ENCODE results near the gene SPOCK1. TPM values are rescaled to one million over a fixed set of nuclear protein-coding genes. Genes with fewer than 3 reads are reported as not detected.

The SPOCK1 gene
- total and polyA plus RNA-seq, 2 donors (not counting 3 experiments of a cell fraction or from before 2014, with no cell fraction given) = 144 to 280 TPM

- TF ChIP-seq POLR2A (IDR thresholded peaks at IDR 0.05; ENCODE audit: low read depth, low read length) (no peak), POLR2AphosphoS5 (IDR thresholded peaks at IDR 0.05; ENCODE audit: insufficient read depth, low read depth, low read length) (no peak), MYC (IDR thresholded peaks at IDR 0.05; ENCODE audit: low read depth, low read length) (no peak), EZH2 (IDR thresholded peaks at IDR 0.05; ENCODE audit: borderline replicate concordance, low read depth, low read length, severe bottlenecking) (no peak), FOS (IDR thresholded peaks at IDR 0.05; ENCODE audit: borderline replicate concordance, insufficient read depth, low read length) (no peak), GATA2 (IDR thresholded peaks at IDR 0.05; ENCODE audit: insufficient read depth, insufficient read length, low read depth, low read length) (no peak), JUN (IDR thresholded peaks at IDR 0.05; ENCODE audit: borderline replicate concordance, insufficient read depth, insufficient read length, low read depth) (no peak)
- TF ChIP-seq, protein P1, sequence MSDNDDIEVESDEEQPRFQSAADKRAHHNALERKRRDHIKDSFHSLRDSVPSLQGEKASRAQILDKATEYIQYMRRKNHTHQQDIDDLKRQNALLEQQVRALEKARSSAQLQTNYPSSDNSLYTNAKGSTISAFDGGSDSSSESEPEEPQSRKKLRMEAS (IDR thresholded peaks at IDR 0.05; ENCODE audit: insufficient read depth, insufficient read length) = no peak
- TF ChIP-seq, protein P2, sequence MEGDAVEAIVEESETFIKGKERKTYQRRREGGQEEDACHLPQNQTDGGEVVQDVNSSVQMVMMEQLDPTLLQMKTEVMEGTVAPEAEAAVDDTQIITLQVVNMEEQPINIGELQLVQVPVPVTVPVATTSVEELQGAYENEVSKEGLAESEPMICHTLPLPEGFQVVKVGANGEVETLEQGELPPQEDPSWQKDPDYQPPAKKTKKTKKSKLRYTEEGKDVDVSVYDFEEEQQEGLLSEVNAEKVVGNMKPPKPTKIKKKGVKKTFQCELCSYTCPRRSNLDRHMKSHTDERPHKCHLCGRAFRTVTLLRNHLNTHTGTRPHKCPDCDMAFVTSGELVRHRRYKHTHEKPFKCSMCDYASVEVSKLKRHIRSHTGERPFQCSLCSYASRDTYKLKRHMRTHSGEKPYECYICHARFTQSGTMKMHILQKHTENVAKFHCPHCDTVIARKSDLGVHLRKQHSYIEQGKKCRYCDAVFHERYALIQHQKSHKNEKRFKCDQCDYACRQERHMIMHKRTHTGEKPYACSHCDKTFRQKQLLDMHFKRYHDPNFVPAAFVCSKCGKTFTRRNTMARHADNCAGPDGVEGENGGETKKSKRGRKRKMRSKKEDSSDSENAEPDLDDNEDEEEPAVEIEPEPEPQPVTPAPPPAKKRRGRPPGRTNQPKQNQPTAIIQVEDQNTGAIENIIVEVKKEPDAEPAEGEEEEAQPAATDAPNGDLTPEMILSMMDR (IDR thresholded peaks at IDR 0.05; ENCODE audit: extremely low read depth in 1 of 2, insufficient read depth in 1 of 2, low read depth in 1 of 2, low read length in 2 of 2) = no peak
- Histone ChIP-seq H3K27me3 (ENCODE audit: control insufficient read depth in 2 of 2, insufficient read depth in 2 of 2, low read length in 2 of 2) (no peaks in the 10 kb centered on the region), H2AFZ (ENCODE audit: low read depth, low read length) (no peak overlapping the region), H3K9ac (replicated peaks; ENCODE audit: extremely low read depth, insufficient read depth, low read length) (no peak overlapping the region), H3K79me2 (ENCODE audit: control insufficient read depth, insufficient read depth, low read length) (peaks cover 58% of the 10 kb centered on the region), H3K27ac (ENCODE audit: insufficient read depth, low read depth, low read length) (no peak overlapping the region), H3K36me3 (ENCODE audit: control insufficient read depth in 2 of 2, extremely low read depth in 1 of 2, insufficient read depth in 2 of 2, low read length in 2 of 2) (no peaks in the 10 kb centered on the region), H3K9me1 (replicated peaks; ENCODE audit: control insufficient read depth, extremely low read depth, insufficient read depth, low read length) (no peaks in the 10 kb centered on the region), H3K4me3 (replicated peaks in 1 of 3; ENCODE audit: insufficient read depth in 1 of 3, low read depth in 1 of 3, low read length in 3 of 3) (no peak overlapping the region), H3K4me1 (ENCODE audit: control insufficient read depth, extremely low read depth, insufficient read depth, low read length) (peaks cover 21% of the 10 kb centered on the region), H3K9me3 (replicated peaks; ENCODE audit: control insufficient read depth, insufficient read depth, low read length) (no peaks in the 10 kb centered on the region), H3K4me2 (ENCODE audit: insufficient read depth, low read length) (no peak overlapping the region), H4K20me1 (replicated peaks; ENCODE audit: control insufficient read depth, extremely low read depth, insufficient read depth, low read length) (no peaks in the 10 kb centered on the region)
- DNase-seq (ENCODE audit: low read depth, low spot score) (no peak), FAIRE-seq (no peak)
- dilution Hi-C loops (cut with MboI; ENCODE audit: extremely low pct_ligation_motif_present, low sequenced_read_pairs) = no loop called here
- no TSS peak for BruUV-seq (replicated peaks)
- ChIA-PET POLR2A (no interaction called here), CTCF (no interaction called here)
- intact Hi-C loops (cut with micrococcal nuclease) = no loop called here
Measured at GRCh38 chr5:137203011-137203632, 296.0 kb downstream of the SPOCK1 start.

All from endothelial cell of umbilical vein (primary cell).